KOPT-K1 (cell line): ENCODE results near the gene GPATCH2.

Experiments used
- H3K27ac ChIP-seq: fragments of 200-600 bp; sonication (generic); 2 replicates; pipeline ENCODE4 v1.5.1; 2016; ENCODE audit warnings: antibody characterized with exemption, mild to moderate bottlenecking, low read depth, low read length; ENCODE audit not compliant: poor library complexity, severe bottlenecking
- H3K36me3 ChIP-seq: fragments of 200-600 bp; sonication (generic); 2 replicates; pipeline ENCODE4 v1.5.1; 2017; ENCODE audit warnings: antibody characterized with exemption, mild to moderate bottlenecking, low read length, moderate library complexity; ENCODE audit not compliant: insufficient read depth
- H3K9me3 ChIP-seq: fragments of 200-600 bp; sonication (generic); 2 replicates; pipeline ENCODE4 v1.5.1; 2017; ENCODE audit warnings: antibody characterized with exemption, low read length, mild to moderate bottlenecking; ENCODE audit not compliant: insufficient read depth, poor library complexity, severe bottlenecking

GPATCH2 gene

GRCh38 chr1:217562229-217562878 lies 68.5 kb downstream of the GPATCH2 start:
- H3K9me3 ChIP-seq, result no peaks in the 10 kb centered on the region
- no peaks in the 10 kb centered on the region for H3K36me3 ChIP-seq
- H3K27ac ChIP-seq, result no peak overlapping the region

GRCh38 chr1:217561446-217561845 lies 69.4 kb downstream of the GPATCH2 start:
- H3K36me3 ChIP-seq, result no peaks in the 10 kb centered on the region
- H3K27ac ChIP-seq, result no peak overlapping the region
- no peaks in the 10 kb centered on the region for H3K9me3 ChIP-seq

- H3K36me3 ChIP-seq, result no peaks in the 10 kb centered on the region
- H3K9me3 ChIP-seq, result no peaks in the 10 kb centered on the region
- H3K27ac ChIP-seq, result no peak overlapping the region
Observed at GRCh38 chr1:217554849-217555248, 76.0 kb downstream of the GPATCH2 start.

- Histone ChIP-seq H3K36me3 (no peaks in the 10 kb centered on the region), H3K27ac (no peak overlapping the region), H3K9me3 (no peaks in the 10 kb centered on the region)
Observed at GRCh38 chr1:217553949-217554509, 76.9 kb downstream of the GPATCH2 start.

GRCh38 chr1:217552339-217552951 lies 78.4 kb downstream of the GPATCH2 start:
- Histone ChIP-seq H3K9me3 (peaks cover 7% of the 10 kb centered on the region), H3K27ac (no peak overlapping the region), H3K36me3 (no peaks in the 10 kb centered on the region)

- Histone ChIP-seq H3K27ac (no peak overlapping the region), H3K9me3 (peaks cover 5% of the 10 kb centered on the region), H3K36me3 (no peaks in the 10 kb centered on the region)
Observed at GRCh38 chr1:217542837-217543236, 88.1 kb downstream of the GPATCH2 start.

GRCh38 chr1:217542136-217542777 lies 88.6 kb downstream of the GPATCH2 start:
- Histone ChIP-seq H3K27ac (no peak overlapping the region), H3K36me3 (no peaks in the 10 kb centered on the region), H3K9me3 (no peaks in the 10 kb centered on the region)

GRCh38 chr1:217540321-217540720 lies 90.6 kb downstream of the GPATCH2 start:
- H3K9me3 ChIP-seq, result no peaks in the 10 kb centered on the region
- H3K27ac ChIP-seq, result no peak overlapping the region
- H3K36me3 ChIP-seq, result no peaks in the 10 kb centered on the region

- H3K9me3 ChIP-seq, result no peaks in the 10 kb centered on the region
- no peak overlapping the region for H3K27ac ChIP-seq
- no peaks in the 10 kb centered on the region for H3K36me3 ChIP-seq
Observed at GRCh38 chr1:217539510-217539909, 91.4 kb downstream of the GPATCH2 start.

- H3K36me3 ChIP-seq, result no peaks in the 10 kb centered on the region
- no peak overlapping the region for H3K27ac ChIP-seq
- H3K9me3 ChIP-seq, result no peaks in the 10 kb centered on the region
Observed at GRCh38 chr1:217535601-217536377, 95.1 kb downstream of the GPATCH2 start.

GRCh38 chr1:217534566-217534965 lies 96.3 kb downstream of the GPATCH2 start:
- Histone ChIP-seq H3K36me3 (no peaks in the 10 kb centered on the region), H3K9me3 (no peaks in the 10 kb centered on the region), H3K27ac (no peak overlapping the region)

- H3K9me3 ChIP-seq, result no peaks in the 10 kb centered on the region
- no peak overlapping the region for H3K27ac ChIP-seq
- H3K36me3 ChIP-seq, result no peaks in the 10 kb centered on the region
Observed at GRCh38 chr1:217528271-217528670, 102.6 kb downstream of the GPATCH2 start.

- no peaks in the 10 kb centered on the region for H3K36me3 ChIP-seq
- H3K9me3 ChIP-seq, result no peaks in the 10 kb centered on the region
- no peak overlapping the region for H3K27ac ChIP-seq
Observed at GRCh38 chr1:217527151-217527550, 103.7 kb downstream of the GPATCH2 start.

GRCh38 chr1:217526636-217527035 lies 104.3 kb downstream of the GPATCH2 start:
- Histone ChIP-seq H3K9me3 (no peaks in the 10 kb centered on the region), H3K36me3 (no peaks in the 10 kb centered on the region), H3K27ac (no peak overlapping the region)
